ENCODE results near the gene C1QTNF9.

Gene C1QTNF9

DNA sequence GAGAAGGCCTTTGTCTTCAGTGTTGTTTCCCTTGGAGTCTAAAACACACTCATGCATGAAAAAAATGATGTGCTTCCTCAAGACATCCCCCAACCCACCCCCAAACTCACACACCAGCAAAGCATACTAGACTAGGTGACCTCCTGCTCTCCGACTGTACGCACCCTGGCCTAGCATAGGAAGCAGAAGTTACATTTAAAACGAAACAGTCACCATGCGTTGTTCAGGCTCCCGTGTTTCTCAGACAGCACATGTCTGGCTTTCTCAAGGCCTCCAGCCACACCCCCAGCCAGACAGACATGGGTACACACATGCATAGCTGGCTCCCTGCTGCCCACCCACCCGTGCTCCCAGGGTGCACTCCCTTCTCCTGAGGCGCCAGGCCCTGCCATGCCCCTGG is 28.7 kb upstream of the C1QTNF9 start:
- DNase-seq (ENCODE audit: low read depth, low spot score) = no peak
- no peak overlapping the region for H3K4me3 ChIP-seq (ENCODE audit: low read length)

DNA sequence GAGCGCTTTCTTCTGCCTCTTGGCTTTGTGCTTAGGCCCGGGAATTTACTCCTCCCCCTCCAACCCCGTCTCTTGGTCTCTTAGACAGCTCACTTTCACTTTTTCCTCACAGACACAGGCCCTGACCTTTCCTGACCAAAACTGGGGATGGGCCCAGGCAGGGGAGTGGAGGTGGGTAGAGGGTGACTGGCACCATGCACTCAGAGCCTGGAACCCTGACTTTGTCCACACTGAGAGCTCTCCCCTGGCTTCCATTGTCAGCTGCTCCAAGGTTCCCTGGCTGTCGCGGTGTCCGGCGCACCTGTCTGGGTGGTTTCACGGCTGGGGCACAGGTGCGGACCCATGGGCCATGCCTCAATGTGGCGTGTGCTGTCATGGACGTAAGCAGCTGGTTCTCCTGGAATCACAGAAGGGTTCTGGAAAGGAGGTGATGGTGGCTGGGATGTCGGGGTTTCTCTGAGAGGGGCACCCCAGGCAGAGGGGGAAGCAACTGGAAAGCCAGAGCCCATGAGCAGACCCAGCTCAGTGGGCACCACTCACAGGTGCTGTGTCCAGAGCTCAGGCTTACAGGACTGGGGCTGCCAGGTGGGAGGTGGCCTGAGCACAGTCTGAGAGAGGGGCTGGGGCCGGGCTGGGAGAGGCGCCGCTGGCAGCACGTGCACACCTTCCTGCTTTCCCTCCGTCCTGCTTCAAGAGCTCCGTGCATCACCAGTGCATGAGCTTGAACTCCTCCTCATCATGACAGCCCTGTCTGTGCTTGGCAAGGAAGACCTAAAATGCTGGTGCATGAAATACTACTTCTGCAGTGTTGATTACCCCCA is 28.0 kb upstream of the C1QTNF9 start:
- H3K4me3 ChIP-seq (ENCODE audit: low read length) = no peak overlapping the region
- DNase-seq (ENCODE audit: low read depth, low spot score) = no peak

DNA sequence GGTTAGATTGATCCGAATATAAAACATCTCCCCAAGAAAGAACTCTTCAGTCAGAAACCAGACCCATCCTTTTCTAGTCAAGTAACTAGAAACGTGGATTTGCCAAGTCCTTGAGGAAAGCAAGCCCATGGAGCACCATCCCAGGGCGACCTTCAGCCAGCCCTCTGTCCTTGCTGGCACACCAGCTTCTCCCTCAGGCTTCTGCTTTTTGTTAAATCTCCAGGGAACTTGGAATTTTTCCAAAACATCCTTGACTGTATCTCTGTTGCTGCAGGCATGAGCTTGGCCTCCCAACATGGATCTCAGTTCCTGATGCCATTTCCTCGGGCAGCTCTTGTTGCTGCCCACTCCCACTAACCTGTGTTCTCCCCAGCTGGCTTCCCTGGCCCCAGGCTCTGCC is 27.1 kb upstream of the C1QTNF9 start:
- H3K4me3 ChIP-seq (ENCODE audit: low read length) = no peak overlapping the region
- DNase-seq (ENCODE audit: low read depth, low spot score) = no peak

DNA sequence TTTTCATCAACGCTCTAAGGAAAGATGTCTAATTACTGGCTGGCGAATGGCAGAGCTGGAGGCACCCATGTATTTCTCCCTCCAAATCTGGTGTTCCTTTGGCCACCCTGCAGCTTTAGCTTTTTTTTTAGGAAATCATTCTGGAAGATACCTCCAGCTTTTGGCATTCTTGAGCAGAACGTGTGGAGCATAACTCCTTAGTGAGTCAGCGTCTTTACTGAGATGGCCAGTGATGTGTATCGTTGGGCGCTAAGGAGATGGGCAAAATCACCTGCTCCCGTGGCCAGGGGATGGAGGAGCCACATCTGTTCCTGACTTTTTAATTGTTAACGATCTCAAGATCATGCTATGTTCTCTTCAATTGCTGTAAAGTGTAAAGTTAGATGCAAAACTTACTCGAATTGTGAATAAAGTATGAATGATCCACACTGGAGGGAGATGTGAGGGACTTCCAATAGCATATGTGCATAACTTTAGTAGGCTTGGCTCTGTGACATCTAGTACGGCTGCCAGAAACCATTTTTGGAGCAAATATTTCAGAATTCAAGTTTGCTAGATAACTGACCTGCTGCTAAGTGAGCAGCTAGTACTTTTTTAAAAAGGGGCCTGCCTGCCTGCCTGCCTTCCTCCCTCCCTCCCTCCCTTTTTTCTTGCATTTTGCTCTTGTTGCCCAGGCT is 24.4 kb upstream of the C1QTNF9 start:
- DNase-seq (ENCODE audit: low read depth, low spot score) = no peak
- no peak overlapping the region for H3K4me3 ChIP-seq (ENCODE audit: low read length)

DNA sequence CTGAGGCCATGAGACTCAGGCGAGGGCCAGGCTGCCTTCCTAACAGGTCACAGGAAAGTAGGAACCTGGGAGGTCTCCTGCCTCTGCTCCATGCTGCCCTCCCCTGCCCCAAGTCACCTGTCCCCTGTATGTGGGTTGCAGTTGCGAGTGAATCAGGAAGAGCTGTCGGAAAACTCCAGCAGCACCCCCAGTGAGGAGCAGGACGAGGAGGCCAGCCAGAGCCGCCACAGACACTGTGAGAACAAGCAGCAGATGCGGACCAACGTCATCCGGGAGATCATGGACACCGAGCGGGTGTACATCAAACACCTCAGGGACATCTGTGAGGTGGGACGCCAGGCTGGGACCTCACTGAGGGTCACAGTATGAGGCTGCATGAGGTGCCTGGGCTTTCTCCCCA is 22.8 kb upstream of the C1QTNF9 start:
- no peak for DNase-seq (ENCODE audit: low read depth, low spot score)
- H3K4me3 ChIP-seq (ENCODE audit: low read length) = no peak overlapping the region

DNA sequence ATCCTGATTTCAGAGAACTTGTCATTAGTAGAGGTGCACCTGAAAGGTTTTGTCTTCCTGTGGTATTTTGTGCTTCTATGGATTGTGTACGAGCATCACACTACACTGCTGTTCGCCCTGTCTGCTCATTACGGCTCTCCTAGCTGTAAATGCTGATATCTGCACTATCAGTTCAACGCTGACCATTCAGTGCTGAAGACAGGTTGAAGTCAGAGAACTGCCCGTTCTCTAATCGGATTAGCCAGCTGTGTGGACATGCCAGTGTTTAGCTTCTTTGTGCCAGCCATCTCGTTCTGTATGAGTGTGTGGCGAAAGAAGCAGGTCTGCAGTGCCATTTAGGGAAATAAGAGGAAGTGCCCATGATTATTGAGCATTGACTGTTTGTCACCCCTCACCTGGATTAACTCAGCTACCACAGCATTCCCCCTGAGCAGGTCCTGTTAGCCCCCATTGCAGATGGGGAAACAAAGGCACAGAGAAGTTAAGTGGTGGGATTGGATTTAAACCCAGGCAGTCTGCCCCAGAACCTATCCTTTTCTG is 21.6 kb upstream of the C1QTNF9 start:
- no peak overlapping the region for H3K4me3 ChIP-seq (ENCODE audit: low read length)
- no peak for DNase-seq (ENCODE audit: low read depth, low spot score)

DNA sequence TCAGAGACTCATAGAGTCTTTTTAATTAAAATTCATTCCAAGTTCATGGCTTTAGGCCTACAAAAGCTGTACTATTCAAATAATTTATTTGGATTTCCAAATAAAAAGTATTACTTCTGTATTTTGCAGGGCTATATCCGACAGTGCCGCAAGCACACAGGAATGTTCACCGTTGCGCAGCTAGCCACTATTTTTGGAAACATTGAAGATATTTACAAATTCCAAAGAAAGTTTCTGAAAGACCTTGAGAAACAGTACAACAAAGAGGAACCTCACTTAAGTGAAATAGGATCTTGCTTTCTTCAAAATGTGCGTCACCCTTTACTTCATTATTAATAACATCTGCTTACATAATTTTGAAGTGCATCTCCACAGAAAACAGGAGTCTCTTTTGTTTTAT is 20.5 kb upstream of the C1QTNF9 start:
- DNase-seq (ENCODE audit: low read depth, low spot score) = no peak
- no peak overlapping the region for H3K4me3 ChIP-seq (ENCODE audit: low read length)

DNA sequence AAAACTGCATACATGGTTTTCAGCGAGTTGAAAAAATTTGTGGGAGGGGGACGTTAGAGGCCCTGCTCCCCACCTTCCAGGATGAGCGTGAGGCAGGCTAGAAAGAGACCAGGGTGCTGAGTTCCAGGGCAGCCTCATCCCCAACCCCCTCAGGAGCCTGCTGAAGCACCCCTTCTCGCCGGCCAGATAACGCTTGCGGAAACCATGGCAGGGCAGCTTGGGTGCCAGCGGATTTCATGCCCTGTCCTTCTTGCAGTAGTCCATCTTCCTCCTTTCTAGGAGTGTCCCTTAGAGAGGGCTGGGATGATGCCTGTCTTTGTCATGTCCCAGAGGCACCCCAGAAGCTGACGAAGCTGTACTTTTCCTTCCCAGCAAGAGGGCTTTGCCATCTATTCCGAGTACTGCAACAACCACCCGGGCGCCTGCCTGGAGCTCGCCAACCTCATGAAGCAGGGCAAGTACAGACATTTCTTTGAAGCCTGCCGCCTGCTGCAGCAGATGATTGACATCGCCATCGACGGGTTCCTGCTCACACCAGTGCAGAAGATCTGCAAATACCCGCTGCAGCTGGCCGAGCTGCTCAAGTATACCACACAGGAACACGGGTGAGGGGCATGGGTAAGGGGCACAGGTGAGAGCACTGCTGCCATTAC is 19.0 kb upstream of the C1QTNF9 start:
- no peak overlapping the region for H3K4me3 ChIP-seq (ENCODE audit: low read length)
- DNase-seq (ENCODE audit: low read depth, low spot score) = no peak

DNA sequence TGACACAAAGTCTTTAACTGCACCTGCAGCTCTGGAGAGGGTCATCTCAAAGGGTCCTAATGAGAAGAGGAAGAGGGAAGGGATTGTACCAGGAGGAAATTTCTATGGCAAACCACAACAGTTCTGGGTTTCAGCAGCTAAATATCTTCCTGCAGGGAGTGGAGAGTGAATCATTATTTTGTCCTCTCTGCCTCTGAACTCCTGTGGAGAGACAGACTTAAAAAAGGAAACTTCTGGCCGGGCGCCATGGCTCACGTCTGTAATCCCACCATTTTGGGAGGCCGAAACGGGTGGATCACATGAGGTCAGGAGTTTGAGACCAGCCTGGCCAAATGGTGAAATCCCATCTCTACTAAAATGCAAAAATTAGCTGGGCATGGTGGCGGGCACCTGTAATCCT is 16.9 kb upstream of the C1QTNF9 start:
- no peak for DNase-seq (ENCODE audit: low read depth, low spot score)
- H3K4me3 ChIP-seq (ENCODE audit: low read length) = no peak overlapping the region

DNA sequence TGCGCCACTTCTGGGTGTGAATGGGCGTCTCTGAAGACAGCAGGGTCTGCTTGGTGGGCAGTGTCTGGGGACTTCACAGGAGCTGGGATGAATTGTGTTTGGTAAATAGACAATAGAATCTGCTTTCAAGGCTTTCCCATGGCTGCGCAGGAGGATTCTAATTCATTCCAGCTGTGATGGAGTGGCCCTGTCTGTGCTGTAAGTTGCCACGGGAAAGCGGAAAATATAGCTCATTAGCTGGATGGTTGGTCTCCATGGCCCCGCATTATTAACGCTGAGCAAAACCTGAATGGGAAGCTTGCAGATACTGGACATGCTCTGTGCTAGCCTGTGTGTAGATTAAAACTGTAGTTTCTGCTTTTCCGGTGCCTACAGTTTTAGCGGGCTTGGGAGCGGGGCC is 15.6 kb upstream of the C1QTNF9 start:
- DNase-seq (ENCODE audit: low read depth, low spot score) = no peak

DNA sequence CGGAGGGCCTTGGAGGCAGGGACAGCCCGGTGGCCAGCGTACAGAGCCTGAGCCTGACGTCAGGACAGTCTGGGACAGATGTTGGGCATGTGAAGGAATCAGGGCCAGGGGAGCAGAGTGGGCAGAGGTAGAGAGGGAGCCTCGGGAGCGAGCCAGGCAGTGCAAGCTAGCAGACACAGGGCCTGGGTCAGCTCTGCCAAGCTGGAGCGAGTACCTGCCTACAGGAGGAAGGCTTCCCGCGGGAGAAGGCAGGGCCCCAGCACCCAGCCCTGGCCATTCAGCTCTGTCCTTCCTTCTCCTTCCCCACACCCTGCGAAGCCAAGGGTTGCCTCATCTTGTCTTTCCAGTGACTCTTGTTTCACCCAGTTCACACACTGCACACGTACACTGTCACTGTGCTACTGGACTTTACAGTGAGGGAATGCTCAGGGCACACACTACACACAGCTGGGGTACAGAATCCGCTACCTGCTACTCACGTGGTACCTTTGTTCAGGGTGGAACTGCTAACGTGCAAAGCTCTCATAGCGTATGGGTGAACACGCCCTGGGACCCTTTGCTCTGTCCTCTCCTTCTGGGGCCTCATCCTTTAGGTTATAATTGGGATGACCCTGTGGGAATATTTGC is 9.8 kb upstream of the C1QTNF9 start:
- DNase-seq (ENCODE audit: low read depth, low spot score) = no peak
- no peak overlapping the region for H3K4me3 ChIP-seq (ENCODE audit: low read length)

More for the DNA sequence above, 15.6 kb upstream of the C1QTNF9 start:
- H3K4me3 ChIP-seq (ENCODE audit: low read length) = no peak overlapping the region

DNA sequence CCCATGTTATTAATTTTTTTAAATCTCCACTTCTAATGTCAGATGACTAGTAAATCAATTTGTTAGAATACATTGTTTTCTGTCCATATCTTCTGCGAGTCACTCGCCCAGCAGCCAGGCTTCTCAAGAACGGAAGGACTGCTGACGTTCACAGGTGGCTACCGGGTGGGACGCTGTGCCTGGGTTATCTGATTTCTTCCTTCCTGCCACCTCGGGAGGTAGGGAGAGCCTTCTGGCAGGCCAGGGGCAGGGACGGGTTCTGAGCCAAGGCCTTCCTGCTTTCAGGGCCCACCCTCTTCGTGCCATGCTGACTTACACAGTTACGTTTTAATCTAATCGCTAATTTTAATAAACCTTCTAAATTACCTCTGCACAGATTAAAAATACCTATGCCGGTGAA is 7.9 kb upstream of the C1QTNF9 start:
- DNase-seq (ENCODE audit: low read depth, low spot score) = no peak
- H3K4me3 ChIP-seq (ENCODE audit: low read length) = no peak overlapping the region

DNA sequence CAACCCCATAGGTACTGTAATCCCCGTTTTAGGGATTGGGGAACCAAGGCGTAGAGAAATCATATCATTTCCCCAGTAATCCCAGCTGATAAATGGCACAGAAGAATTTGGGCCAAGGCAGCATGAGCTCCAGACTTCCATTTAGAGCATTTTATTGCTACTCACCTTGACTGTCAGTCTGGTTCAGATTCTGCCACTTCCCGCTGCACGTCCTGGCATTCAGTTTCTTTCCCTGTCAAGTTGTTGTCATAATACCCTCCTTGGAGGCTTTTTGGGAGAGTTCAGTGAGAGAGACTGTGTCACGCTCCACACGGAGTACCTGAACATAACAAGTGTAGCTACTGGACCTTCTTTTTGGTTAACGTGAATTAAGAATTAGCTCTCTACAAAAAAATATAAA is 7.5 kb upstream of the C1QTNF9 start:
- H3K4me3 ChIP-seq (ENCODE audit: low read length) = no peak overlapping the region
- DNase-seq (ENCODE audit: low read depth, low spot score) = no peak

DNA sequence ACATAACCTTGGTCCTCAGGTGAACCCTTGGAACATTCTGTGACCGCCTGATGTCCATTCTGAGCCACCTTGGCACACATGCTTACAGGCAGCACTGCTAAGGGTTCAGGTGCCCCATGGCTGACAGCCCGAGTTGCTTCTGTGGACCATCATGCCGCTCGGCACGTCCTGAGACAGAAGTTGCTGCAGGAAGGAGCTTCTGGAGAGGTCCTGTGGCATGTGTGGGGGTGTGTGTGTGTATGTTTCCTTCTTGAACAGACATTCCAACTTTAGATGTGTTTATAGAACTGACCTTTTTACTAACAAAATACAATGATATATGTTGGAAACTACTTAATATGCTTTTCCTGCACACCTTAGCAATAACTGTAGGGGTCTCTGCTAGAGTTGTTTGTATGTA is 4.8 kb upstream of the C1QTNF9 start:
- no peak overlapping the region for H3K4me3 ChIP-seq (ENCODE audit: low read length)
- no peak for DNase-seq (ENCODE audit: low read depth, low spot score)

DNA sequence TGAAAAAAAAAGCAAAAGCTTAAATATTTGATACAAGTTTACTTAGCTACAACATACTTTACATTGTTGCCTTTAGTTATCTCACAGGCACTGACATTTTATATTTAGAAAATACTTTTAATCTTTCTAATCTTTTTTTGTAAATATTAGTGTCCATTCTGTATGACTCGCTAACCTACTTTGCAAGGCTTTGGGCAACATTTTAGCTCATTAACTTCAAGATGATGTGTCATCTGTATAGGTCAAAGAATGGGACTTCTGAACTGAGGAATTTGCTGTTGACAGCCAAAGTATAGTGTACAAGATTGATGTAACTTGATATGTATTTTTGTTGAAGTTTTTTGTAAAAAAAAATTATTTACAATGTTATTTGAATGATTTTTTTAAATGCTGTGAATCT is 2.7 kb upstream of the C1QTNF9 start:
- no peak for DNase-seq (ENCODE audit: low read depth, low spot score)

DNA sequence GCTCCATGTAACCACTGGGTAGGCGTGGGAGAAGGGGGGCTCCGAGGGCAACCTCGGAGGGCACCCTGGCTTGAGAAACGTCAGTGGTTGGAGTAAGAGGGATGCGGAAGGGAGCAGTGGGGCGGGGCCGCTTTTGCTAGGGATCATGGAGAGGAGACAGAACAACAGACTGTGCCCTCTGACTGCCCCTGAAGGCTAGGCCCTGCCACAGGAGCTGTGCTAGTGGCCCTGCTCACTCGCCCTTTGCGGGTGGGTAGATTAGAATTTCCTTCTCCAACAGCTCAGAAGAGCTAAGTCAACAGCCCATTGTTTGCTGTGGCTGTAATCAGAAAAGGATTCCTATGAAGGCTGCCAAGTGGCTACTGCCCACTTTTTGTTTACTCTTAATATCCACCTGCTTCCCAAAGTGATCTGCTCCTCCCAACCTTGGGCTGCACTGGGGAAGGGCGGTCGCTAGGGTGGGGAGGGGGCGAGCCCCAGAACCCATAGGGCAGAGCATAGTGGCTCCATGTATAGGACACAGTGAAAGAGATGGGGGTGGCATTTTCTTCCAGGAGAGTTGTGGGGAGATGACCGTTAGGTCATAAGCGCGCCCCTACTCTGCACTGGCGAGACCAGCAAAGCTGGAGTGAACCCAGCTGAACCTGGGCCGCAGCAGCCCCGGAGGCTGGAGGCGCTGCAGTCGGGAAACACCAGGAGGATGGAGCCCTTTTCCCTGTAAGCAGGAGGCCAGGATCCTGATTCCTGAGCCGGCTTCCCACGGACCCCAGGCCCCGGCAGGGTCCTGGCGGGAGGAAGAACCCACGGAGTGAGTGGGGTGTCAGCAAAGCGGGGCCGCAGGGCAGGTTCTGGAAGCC is 1.9 kb upstream of the C1QTNF9 start:
- H3K4me3 ChIP-seq (ENCODE audit: low read length) = no peak overlapping the region
- DNase-seq (ENCODE audit: low read depth, low spot score) = no peak

More for the DNA sequence above, 2.7 kb upstream of the C1QTNF9 start:
- H3K4me3 ChIP-seq (ENCODE audit: low read length) = no peak overlapping the region

DNA sequence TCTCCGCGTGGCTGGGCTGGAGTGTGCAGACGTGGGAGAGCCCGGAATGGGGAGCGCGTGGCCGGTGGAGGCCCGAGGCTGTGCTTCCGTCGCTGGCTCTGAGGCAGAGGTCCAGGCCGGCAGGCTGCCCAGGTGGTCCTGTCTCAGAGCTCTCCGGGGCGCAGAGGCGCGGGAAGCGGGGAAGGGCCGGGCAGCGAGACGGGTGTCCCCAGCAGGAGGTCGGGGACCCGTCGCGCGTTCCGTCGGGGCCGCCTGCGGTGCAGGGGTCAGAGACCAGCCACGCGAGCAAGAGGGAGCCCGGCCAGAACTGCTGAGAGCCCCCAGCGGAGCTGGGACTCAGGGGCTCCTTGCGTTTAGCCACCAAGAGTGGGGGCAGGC is 1.3 kb upstream of the C1QTNF9 start:
- no peak overlapping the region for H3K4me3 ChIP-seq (ENCODE audit: low read length)
- no peak for DNase-seq (ENCODE audit: low read depth, low spot score)

DNA sequence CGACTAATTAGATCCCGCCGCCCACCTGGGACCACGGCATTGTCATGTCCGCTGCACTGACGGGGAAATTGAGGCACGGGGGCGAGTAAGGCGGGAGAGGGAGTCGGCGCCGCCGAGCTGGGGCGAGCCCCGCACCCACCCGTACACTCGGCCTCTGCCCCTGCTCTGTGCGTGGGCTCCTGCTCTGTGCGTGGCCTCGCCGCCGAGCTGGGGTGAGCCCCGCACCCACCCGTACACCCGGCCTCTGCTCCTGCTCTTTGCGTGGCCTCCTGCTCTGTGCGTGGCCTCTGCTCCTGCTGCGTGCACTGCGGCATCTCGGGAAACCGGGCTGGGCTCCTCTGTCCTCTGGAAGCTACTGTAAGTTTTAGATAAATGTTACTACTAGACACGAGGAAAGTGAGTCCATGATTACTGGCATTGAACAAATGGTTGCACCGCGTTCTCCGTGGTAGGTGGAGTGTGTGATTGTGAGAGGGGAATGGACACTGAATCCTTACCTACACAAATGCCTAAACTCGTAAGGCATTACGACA is 826 bp upstream of the C1QTNF9 start:
- no peak for DNase-seq (ENCODE audit: low read depth, low spot score)
- H3K4me3 ChIP-seq (ENCODE audit: low read length) = no peak overlapping the region

DNA sequence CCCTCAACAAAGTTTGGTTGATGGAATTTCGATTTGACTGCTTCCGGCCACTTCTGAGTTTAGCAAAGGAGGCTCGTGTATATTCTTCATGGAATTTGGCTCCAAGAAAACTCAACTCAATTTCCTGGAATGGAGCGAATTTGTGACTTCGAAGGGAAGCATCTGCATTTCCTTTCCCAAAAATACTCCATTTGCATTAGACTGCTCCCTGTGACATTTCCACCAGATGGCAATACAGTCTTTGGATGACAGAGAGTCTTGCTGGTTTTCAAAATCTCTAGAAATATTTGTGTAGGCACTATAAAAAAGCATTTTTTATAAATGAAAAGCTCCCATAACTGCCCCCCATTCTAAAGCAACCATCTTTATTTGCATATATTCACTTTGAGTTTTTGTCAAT is 4.1 kb downstream of the C1QTNF9 start:
- no peak for DNase-seq (ENCODE audit: low read depth, low spot score)
- no peak overlapping the region for H3K4me3 ChIP-seq (ENCODE audit: low read length)

Measured in Jurkat, Clone E6-1 (cell line).